Nasal cavity respiratory epithelium epithelial cell of viscerocranial mucosa (primary cell): ENCODE data around the gene RBM18. TPM values are rescaled to one million over a fixed set of nuclear protein-coding genes. Genes with fewer than 3 reads are reported as not detected.

ENCODE experiments used
- total RNA-seq: library from RNA; depleted of rRNA; stranded (reverse); fragments of >200 nt; gene quantifications from 2 replicates; pipeline ENCODE4 v1.2.3, GENCODE V29; 2014

The RBM18 gene, protein sequence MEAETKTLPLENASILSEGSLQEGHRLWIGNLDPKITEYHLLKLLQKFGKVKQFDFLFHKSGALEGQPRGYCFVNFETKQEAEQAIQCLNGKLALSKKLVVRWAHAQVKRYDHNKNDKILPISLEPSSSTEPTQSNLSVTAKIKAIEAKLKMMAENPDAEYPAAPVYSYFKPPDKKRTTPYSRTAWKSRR
- total RNA-seq, result 14.7 and 18.2 TPM in 2 replicates

DNA sequence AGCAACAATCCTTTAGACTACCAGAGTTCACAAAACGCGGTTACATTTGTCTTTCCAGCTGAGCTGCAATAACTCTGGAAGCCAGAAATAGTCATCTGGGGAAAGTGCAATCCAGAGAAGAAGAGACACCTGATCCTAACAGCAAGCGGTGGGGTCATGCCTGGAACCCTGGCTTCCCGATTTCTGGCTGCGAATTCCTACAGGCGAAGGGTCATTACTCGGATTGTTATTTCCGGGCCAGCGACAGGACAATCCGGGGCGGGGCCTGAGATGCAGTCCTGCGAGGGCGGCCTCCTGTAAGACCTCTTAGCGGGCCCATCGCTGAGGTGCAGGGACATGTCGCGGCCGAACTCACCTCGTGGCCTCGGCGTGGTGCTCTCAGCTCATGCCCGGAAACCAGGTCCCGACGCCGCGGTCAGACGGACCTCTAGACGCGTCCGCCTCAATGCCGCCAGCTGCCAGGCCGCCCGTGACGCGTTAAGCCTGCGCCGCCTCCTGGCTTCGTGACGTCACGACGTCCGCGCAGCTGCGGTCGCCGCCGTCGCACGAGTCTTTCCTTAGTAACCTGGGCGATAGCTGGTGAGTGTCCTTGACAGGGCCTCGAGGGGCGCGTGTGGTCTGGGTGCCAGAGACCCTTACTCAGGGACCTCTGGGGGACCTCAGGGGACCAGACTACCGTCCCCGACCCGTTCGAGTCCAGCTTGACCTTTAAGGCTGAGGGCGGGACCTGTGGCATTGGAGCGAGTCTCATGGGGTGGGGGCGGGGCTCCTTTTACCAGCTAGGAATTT lies at the start of gene RBM18, which contains the start of gene MRRF:
Gene RBM18 (minus strand): TSS at position 481 of the 789 bp plus-strand sequence. CDS start 3,348 bp downstream, outside the sequence.
Gene MRRF (plus strand): TSS at position 523 of the 789 bp plus-strand sequence. CDS start 6,010 bp downstream, outside the sequence.

GRCh38 chr9:122228568-122229484 lies 35.8 kb downstream of the RBM18 start, which contains the start of gene LHX6:
LHX6 (minus strand) TSS chr9:122228957; CDS start chr9:122228740, 217 bp downstream.

Other genes with a start within 250 kb of the RBM18 start
- gene TTLL11, start 171.5 kb downstream of the RBM18 start, total RNA-seq, result 2.1 and 5.2 TPM in 2 replicates
- 35.5 and 46.3 TPM in 2 replicates for gene NDUFA8, start 105.1 kb downstream of the RBM18 start, total RNA-seq
- not detected in 2 replicates for gene MORN5, start 104.9 kb downstream of the RBM18 start, total RNA-seq
- 0.14 and 0.34 TPM in 2 replicates for gene LHX6, start 35.9 kb downstream of the RBM18 start, total RNA-seq
- gene MRRF, start within 50 bp of the RBM18 start, total RNA-seq, result 33.2 and 54.7 TPM in 2 replicates
- gene PTGS1, start 106.2 kb upstream of the RBM18 start, total RNA-seq, result 0.28 and 0.34 TPM in 2 replicates
- not detected in 2 replicates for gene OR1J1, start 213.1 kb upstream of the RBM18 start, total RNA-seq
- not detected in 2 replicates for gene OR1J2, start 246.0 kb upstream of the RBM18 start, total RNA-seq